ENCODE measurements around the gene MGMT.

DNA sequence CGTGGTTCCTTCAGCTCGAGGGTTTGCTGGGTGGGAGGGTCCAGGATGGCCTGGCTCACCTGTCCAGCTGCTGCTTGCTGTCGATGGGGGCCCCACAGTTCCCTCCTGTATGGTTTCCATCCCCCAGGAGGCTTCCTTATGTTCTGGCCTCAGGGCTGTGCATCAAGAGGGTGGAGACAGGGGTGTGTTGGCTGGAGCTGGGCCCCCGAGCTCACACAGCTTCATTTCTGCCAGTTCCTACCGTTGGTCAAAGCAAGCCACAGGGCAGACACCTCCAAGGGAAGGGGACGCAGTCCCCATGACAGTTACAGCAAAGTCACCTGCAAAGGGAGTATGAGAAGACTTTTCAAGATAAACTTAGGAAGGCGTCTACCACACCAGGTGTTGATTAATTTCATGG, 340.2 kb downstream of the MGMT start:
- TF ChIP-seq, protein P1, sequence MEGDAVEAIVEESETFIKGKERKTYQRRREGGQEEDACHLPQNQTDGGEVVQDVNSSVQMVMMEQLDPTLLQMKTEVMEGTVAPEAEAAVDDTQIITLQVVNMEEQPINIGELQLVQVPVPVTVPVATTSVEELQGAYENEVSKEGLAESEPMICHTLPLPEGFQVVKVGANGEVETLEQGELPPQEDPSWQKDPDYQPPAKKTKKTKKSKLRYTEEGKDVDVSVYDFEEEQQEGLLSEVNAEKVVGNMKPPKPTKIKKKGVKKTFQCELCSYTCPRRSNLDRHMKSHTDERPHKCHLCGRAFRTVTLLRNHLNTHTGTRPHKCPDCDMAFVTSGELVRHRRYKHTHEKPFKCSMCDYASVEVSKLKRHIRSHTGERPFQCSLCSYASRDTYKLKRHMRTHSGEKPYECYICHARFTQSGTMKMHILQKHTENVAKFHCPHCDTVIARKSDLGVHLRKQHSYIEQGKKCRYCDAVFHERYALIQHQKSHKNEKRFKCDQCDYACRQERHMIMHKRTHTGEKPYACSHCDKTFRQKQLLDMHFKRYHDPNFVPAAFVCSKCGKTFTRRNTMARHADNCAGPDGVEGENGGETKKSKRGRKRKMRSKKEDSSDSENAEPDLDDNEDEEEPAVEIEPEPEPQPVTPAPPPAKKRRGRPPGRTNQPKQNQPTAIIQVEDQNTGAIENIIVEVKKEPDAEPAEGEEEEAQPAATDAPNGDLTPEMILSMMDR (IDR thresholded peaks at IDR 0.05; ENCODE audit: poor library complexity, severe bottlenecking) = no peak
- no peak for TF ChIP-seq TAF1 (IDR thresholded peaks at IDR 0.05; ENCODE audit: low read depth)
- no peak for TF ChIP-seq POLR2AphosphoS5 (IDR thresholded peaks at IDR 0.05)
- no peak for TF ChIP-seq EP300 (conservative IDR thresholded peaks at IDR 0.05; ENCODE audit: poor library complexity, severe bottlenecking)
- TF ChIP-seq, protein P2, sequence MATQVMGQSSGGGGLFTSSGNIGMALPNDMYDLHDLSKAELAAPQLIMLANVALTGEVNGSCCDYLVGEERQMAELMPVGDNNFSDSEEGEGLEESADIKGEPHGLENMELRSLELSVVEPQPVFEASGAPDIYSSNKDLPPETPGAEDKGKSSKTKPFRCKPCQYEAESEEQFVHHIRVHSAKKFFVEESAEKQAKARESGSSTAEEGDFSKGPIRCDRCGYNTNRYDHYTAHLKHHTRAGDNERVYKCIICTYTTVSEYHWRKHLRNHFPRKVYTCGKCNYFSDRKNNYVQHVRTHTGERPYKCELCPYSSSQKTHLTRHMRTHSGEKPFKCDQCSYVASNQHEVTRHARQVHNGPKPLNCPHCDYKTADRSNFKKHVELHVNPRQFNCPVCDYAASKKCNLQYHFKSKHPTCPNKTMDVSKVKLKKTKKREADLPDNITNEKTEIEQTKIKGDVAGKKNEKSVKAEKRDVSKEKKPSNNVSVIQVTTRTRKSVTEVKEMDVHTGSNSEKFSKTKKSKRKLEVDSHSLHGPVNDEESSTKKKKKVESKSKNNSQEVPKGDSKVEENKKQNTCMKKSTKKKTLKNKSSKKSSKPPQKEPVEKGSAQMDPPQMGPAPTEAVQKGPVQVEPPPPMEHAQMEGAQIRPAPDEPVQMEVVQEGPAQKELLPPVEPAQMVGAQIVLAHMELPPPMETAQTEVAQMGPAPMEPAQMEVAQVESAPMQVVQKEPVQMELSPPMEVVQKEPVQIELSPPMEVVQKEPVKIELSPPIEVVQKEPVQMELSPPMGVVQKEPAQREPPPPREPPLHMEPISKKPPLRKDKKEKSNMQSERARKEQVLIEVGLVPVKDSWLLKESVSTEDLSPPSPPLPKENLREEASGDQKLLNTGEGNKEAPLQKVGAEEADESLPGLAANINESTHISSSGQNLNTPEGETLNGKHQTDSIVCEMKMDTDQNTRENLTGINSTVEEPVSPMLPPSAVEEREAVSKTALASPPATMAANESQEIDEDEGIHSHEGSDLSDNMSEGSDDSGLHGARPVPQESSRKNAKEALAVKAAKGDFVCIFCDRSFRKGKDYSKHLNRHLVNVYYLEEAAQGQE (IDR thresholded peaks at IDR 0.05; ENCODE audit: borderline replicate concordance) = no peak
- TF ChIP-seq EZH2 (IDR thresholded peaks at IDR 0.05; ENCODE audit: borderline replicate concordance, insufficient read depth, low read length, poor library complexity, severe bottlenecking) = no peak
- no peak for TF ChIP-seq MXI1 (conservative IDR thresholded peaks at IDR 0.05; ENCODE audit: poor library complexity, severe bottlenecking)
- no peak for TF ChIP-seq RAD21 (conservative IDR thresholded peaks at IDR 0.05)

Data from neural cell (in vitro differentiated cells).